22Rv1 (cell line): Measurements from ENCODE around the gene ARPC2.

Experiments
- CTCF ChIP-seq: fragments of 450-650 bp; IDR thresholded peaks from 2 replicates; pipeline ENCODE4 v1.5.1; 2017; ENCODE audit warnings: mild to moderate bottlenecking
- ZFX ChIP-seq: fragments of 450-650 bp; IDR thresholded peaks from 2 replicates; pipeline ENCODE4 v1.6.1; 2017; ENCODE audit warnings: antibody characterized with exemption, borderline replicate concordance

- TF ChIP-seq CTCF (no peak), ZFX (no peak)
These were observed 45.2 kb downstream of the ARPC2 start for GRCh38 chr2:218262237-218262600.
